Naive thymus-derived CD4-positive, alpha-beta T cell (primary cell): ENCODE measurements around the gene TGFBI. TPM values are rescaled to one million over a fixed set of nuclear protein-coding genes. Genes with fewer than 3 reads are reported as not detected.

Source experiments
- ATAC-seq: fragments of 150-1000 bp; cut with Tn5 transposase; 2 replicates; pipeline ENCODE4 v1.10.0; 2021; ENCODE audit warnings: mild to moderate bottlenecking, moderate library complexity
- CTCF ChIA-PET: fragments of 350-600 bp; sonication (Branson Sonifier 250); formaldehyde crosslinking; loops from one replicate; lab custom pipeline; 2021; ENCODE audit warnings: antibody characterized with exemption; lab: Charles Lee
- POLR2A ChIA-PET: fragments of 350-600 bp; sonication (Branson Sonifier 250); formaldehyde crosslinking; loops from one replicate; lab custom pipeline; 2021; ENCODE audit warnings: antibody characterized with exemption, inconsistent platforms; lab: Charles Lee
- DNase-seq, 9 donors: peaks; one replicate each; pipeline versions ENCODE4 v3.0.0 to v3.0.0-alpha.2; 2020 to 2022; ENCODE audit warnings: mixed read lengths in 1 of 9
- H3K27ac ChIP-seq: one replicate; pipeline ENCODE4 v1.7.0; 2013; ENCODE audit warnings: mild to moderate bottlenecking, low read depth, low read length, moderate library complexity
- H3K27me3 ChIP-seq, 2 donors: one replicate each; pipeline ENCODE4 v1.7.0; 2013; ENCODE audit warnings: low read length in 2 of 2, mild to moderate bottlenecking in 2 of 2, moderate library complexity in 2 of 2; ENCODE audit not compliant: control insufficient read depth in 2 of 2, insufficient read depth in 2 of 2
- H3K36me3 ChIP-seq, 3 experiments: 1 replicate in 2 of 3; 2 replicates in 1 of 3; pipeline ENCODE4 v1.7.0; 2013; ENCODE audit warnings: low read length in 3 of 3, mild to moderate bottlenecking in 3 of 3, moderate library complexity in 1 of 3; ENCODE audit not compliant: insufficient read depth in 3 of 3, control insufficient read depth in 2 of 3
- H3K4me1 ChIP-seq, 2 donors: one replicate each; pipeline ENCODE4 v1.7.0; 2013; ENCODE audit warnings: low read length in 2 of 2, mild to moderate bottlenecking in 2 of 2, moderate library complexity in 1 of 2; ENCODE audit not compliant: control insufficient read depth in 2 of 2, insufficient read depth in 2 of 2
- H3K4me3 ChIP-seq: 2 replicates; pipeline ENCODE4 v1.7.0; 2013; ENCODE audit warnings: mild to moderate bottlenecking, low read length
- H3K9me3 ChIP-seq, 3 experiments: 1 replicate in 2 of 3; 2 replicates in 1 of 3; pipeline ENCODE4 v1.7.0; 2013; ENCODE audit warnings: low read length in 3 of 3; ENCODE audit not compliant: control insufficient read depth in 2 of 3
- H3K27ac Mint-ChIP-seq, 9 donors: one replicate each; pipeline ENCODE4 v1.8.0; 2020 to 2022; ENCODE audit warnings: mixed read lengths in 9 of 9, mild to moderate bottlenecking in 8 of 9, moderate library complexity in 5 of 9, inconsistent platforms in 2 of 9
- H3K27me3 Mint-ChIP-seq, 5 donors: one replicate each; pipeline ENCODE4 v1.8.0; 2021 to 2022; ENCODE audit warnings: mixed read lengths in 5 of 5, mild to moderate bottlenecking in 1 of 5
- H3K36me3 Mint-ChIP-seq, 5 donors: one replicate each; pipeline ENCODE4 v1.8.0; 2020 to 2022; ENCODE audit warnings: mixed read lengths in 5 of 5, mild to moderate bottlenecking in 3 of 5, inconsistent platforms in 1 of 5
- H3K4me1 Mint-ChIP-seq, 7 donors: one replicate each; pipeline ENCODE4 v1.8.0; 2020 to 2022; ENCODE audit warnings: mixed read lengths in 7 of 7, mild to moderate bottlenecking in 3 of 7, inconsistent platforms in 1 of 7
- H3K4me3 Mint-ChIP-seq, 10 donors: one replicate each; pipeline ENCODE4 v1.8.0; 2020 to 2022; ENCODE audit warnings: mild to moderate bottlenecking in 10 of 10, mixed read lengths in 10 of 10, moderate library complexity in 6 of 10, inconsistent platforms in 2 of 10
- H3K9me3 Mint-ChIP-seq, 11 donors: one replicate each; pipeline ENCODE4 v1.8.0; 2020 to 2022; ENCODE audit warnings: mixed read lengths in 11 of 11, mild to moderate bottlenecking in 4 of 11, inconsistent platforms in 1 of 11, moderate library complexity in 1 of 11
- intact Hi-C, 2 donors: fragments of 100-400 bp; cut with micrococcal nuclease; formaldehyde crosslinking; loops; one replicate each; pipeline ENCODE4 v1.15.1; 2023
- polyA plus RNA-seq, 2 donors: library from polyadenylated mRNA; unstranded; fragments of 300-500 nt; fragmentation: Illumina TruSeq; gene quantifications; one replicate each; pipeline ENCODE4 v1.2.3, GENCODE V29; 2021
- total RNA-seq, 6 experiments: library from RNA in 5 of 6; stranded (reverse) in 5 of 6; gene quantifications; 1 replicate in 5 of 6; 2 replicates in 1 of 6; pipeline ENCODE4 v1.2.3 and lab custom pipeline; 2021 to 2026

The TGFBI gene
- total and polyA plus RNA-seq, 7 experiments from 2014 or later = 0.07 to 167 (median 18.5) TPM; not detected in 1

GRCh38 chr5:136015966-136016650 lies 12.7 kb upstream of the TGFBI start:
- Histone ChIP-seq H3K27me3 (peaks cover 0 to 3% of the 10 kb centered on the region in 2 donors), H3K4me1 (no peaks in the 10 kb centered on the region), H3K27ac (no peak overlapping the region), H3K36me3 (no peaks in the 10 kb centered on the region), H3K4me3 (no peak overlapping the region), H3K9me3 (no peaks in the 10 kb centered on the region)
- H3K4me1 Mint-ChIP-seq = peaks cover 0 to 9% (median 0%) of the 10 kb centered on the region in 7 donors
- intact Hi-C loops = no loop called here
- peaks cover 9 to 32% (median 22%) of the 10 kb centered on the region in 5 donors for H3K27me3 Mint-ChIP-seq
- CTCF ChIA-PET = no interaction called here
- peaks cover 0 to 5% (median 0%) of the 10 kb centered on the region in 5 donors for H3K36me3 Mint-ChIP-seq
- no peak for ATAC-seq
- POLR2A ChIA-PET = no interaction called here
- no peak overlapping the region for H3K27ac Mint-ChIP-seq
- no peak overlapping the region for H3K4me3 Mint-ChIP-seq
- H3K9me3 Mint-ChIP-seq = peaks cover 0 to 5% (median 0%) of the 10 kb centered on the region in 11 donors
- DNase-seq = no peak

- ChIA-PET POLR2A (no interaction called here), CTCF (no interaction called here)
- Histone ChIP-seq H3K27ac (no peak overlapping the region), H3K9me3 (no peaks in the 10 kb centered on the region), H3K36me3 (no peaks in the 10 kb centered on the region), H3K27me3 (peaks cover 0 to 3% of the 10 kb centered on the region in 2 donors), H3K4me1 (no peaks in the 10 kb centered on the region), H3K4me3 (no peak overlapping the region)
- H3K27me3 Mint-ChIP-seq = peaks cover 6 to 25% (median 22%) of the 10 kb centered on the region in 5 donors
- H3K36me3 Mint-ChIP-seq = peaks cover 0 to 5% (median 0%) of the 10 kb centered on the region in 5 donors
- DNase-seq = no peak
- peaks cover 0 to 9% (median 0%) of the 10 kb centered on the region in 7 donors for H3K4me1 Mint-ChIP-seq
- intact Hi-C loops = no loop called here
- H3K4me3 Mint-ChIP-seq = no peak overlapping the region
- H3K9me3 Mint-ChIP-seq = peaks cover 0 to 5% (median 0%) of the 10 kb centered on the region in 11 donors
- H3K27ac Mint-ChIP-seq = no peak overlapping the region
- no peak for ATAC-seq
Observed at GRCh38 chr5:136016945-136017530, 11.8 kb upstream of the TGFBI start.

- no peak overlapping the region for H3K27ac ChIP-seq
- no peaks in the 10 kb centered on the region for H3K9me3 ChIP-seq
- Mint-ChIP-seq H3K4me1 (peaks cover 0 to 8% (median 0%) of the 10 kb centered on the region in 7 donors), H3K27me3 (peaks cover 4 to 28% (median 19%) of the 10 kb centered on the region in 5 donors), H3K4me3 (no peak overlapping the region), H3K27ac (no peak overlapping the region), H3K9me3 (peaks cover 0 to 5% (median 0%) of the 10 kb centered on the region in 11 donors), H3K36me3 (peaks cover 0 to 5% (median 0%) of the 10 kb centered on the region in 5 donors)
- H3K27me3 ChIP-seq = no peaks in the 10 kb centered on the region
- no peak for DNase-seq
- POLR2A ChIA-PET = no interaction called here
- ATAC-seq = no peak
- H3K4me3 ChIP-seq = no peak overlapping the region
- intact Hi-C loops = no loop called here
- no peaks in the 10 kb centered on the region for H3K4me1 ChIP-seq
- H3K36me3 ChIP-seq = no peaks in the 10 kb centered on the region
- CTCF ChIA-PET = no interaction called here
Observed at GRCh38 chr5:136018814-136019783, 9.7 kb upstream of the TGFBI start.

- no peaks in the 10 kb centered on the region for H3K36me3 Mint-ChIP-seq
- no peaks in the 10 kb centered on the region for H3K4me1 ChIP-seq
- POLR2A ChIA-PET = no interaction called here
Observed at GRCh38 chr5:136020001-136020382, 8.8 kb upstream of the TGFBI start.

GRCh38 chr5:136020383-136021015 lies 8.3 kb upstream of the TGFBI start:
- Mint-ChIP-seq H3K4me1 (peaks cover 0 to 4% (median 0%) of the 10 kb centered on the region in 7 donors), H3K27me3 (peaks cover 7 to 28% (median 11%) of the 10 kb centered on the region in 5 donors), H3K27ac (no peak overlapping the region), H3K36me3 (no peaks in the 10 kb centered on the region), H3K9me3 (peaks cover 0 to 5% (median 0%) of the 10 kb centered on the region in 11 donors), H3K4me3 (no peak overlapping the region)
- no peak overlapping the region for H3K27ac ChIP-seq
- H3K27me3 ChIP-seq = no peaks in the 10 kb centered on the region
- no peaks in the 10 kb centered on the region for H3K36me3 ChIP-seq
- intact Hi-C loops = no loop called here
- H3K4me1 ChIP-seq = no peaks in the 10 kb centered on the region
- ChIA-PET POLR2A (no interaction called here), CTCF (no interaction called here)
- ATAC-seq = peak; percentile 82
- no peaks in the 10 kb centered on the region for H3K9me3 ChIP-seq
- H3K4me3 ChIP-seq = no peak overlapping the region
- no peak for DNase-seq

More at GRCh38 chr5:136020001-136020382, 8.8 kb upstream of the TGFBI start:
- Mint-ChIP-seq H3K4me1 (peaks cover 0 to 4% (median 0%) of the 10 kb centered on the region in 7 donors), H3K9me3 (peaks cover 0 to 5% (median 0%) of the 10 kb centered on the region in 11 donors), H3K4me3 (no peak overlapping the region), H3K27me3 (peaks cover 4 to 25% (median 13%) of the 10 kb centered on the region in 5 donors), H3K27ac (no peak overlapping the region)
- Histone ChIP-seq H3K9me3 (no peaks in the 10 kb centered on the region), H3K36me3 (no peaks in the 10 kb centered on the region), H3K27ac (no peak overlapping the region), H3K4me3 (no peak overlapping the region), H3K27me3 (no peaks in the 10 kb centered on the region)
- intact Hi-C loops = no loop called here
- DNase-seq (no peak), ATAC-seq (no peak)
- CTCF ChIA-PET = no interaction called here

GRCh38 chr5:136021016-136021405 lies 7.8 kb upstream of the TGFBI start:
- Mint-ChIP-seq H3K4me3 (no peak overlapping the region), H3K27ac (no peak overlapping the region), H3K9me3 (peaks cover 0 to 5% (median 0%) of the 10 kb centered on the region in 11 donors), H3K36me3 (no peaks in the 10 kb centered on the region), H3K4me1 (peaks cover 0 to 4% (median 0%) of the 10 kb centered on the region in 7 donors), H3K27me3 (peaks cover 7 to 30% (median 11%) of the 10 kb centered on the region in 5 donors)
- ChIA-PET POLR2A (no interaction called here), CTCF (no interaction called here)
- DNase-seq (no peak), ATAC-seq (no peak)
- Histone ChIP-seq H3K27me3 (no peaks in the 10 kb centered on the region), H3K4me3 (no peak overlapping the region), H3K9me3 (no peaks in the 10 kb centered on the region), H3K36me3 (no peaks in the 10 kb centered on the region), H3K27ac (no peak overlapping the region), H3K4me1 (no peaks in the 10 kb centered on the region)
- intact Hi-C loops = no loop called here
